MM.1S (cell line): ENCODE data around the gene TTBK1.

Experiments used
- DNase-seq: peaks from one replicate; pipeline ENCODE4 v3.0.0-alpha.2; 2015
- H2AFZ ChIP-seq: fragments of 300-600 bp; sonication (generic); 2 replicates; pipeline ENCODE4 v1.6.0; 2016; ENCODE audit warnings: antibody characterized with exemption, low read length
- H3F3A ChIP-seq: fragments of 300-600 bp; sonication (generic); 2 replicates; pipeline ENCODE4 v1.6.1; 2016; ENCODE audit warnings: mild to moderate bottlenecking, antibody characterized with exemption, low read length, moderate library complexity, mixed read lengths; ENCODE audit not compliant: insufficient read depth
- H3K27ac ChIP-seq: fragments of 300-600 bp; sonication (generic); 2 replicates; pipeline ENCODE4 v1.5.1; 2016; ENCODE audit warnings: mild to moderate bottlenecking, low read length
- H3K27me3 ChIP-seq: fragments of 300-600 bp; sonication (generic); replicated peaks from 2 replicates; pipeline ENCODE4 v1.6.0; 2016; ENCODE audit warnings: low read length; ENCODE audit not compliant: insufficient read depth
- H3K36me3 ChIP-seq: fragments of 300-600 bp; sonication (generic); replicated peaks from 2 replicates; pipeline ENCODE4 v1.6.1; 2016; ENCODE audit warnings: mild to moderate bottlenecking, low read length, mixed read lengths; ENCODE audit not compliant: insufficient read depth
- H3K4me1 ChIP-seq: fragments of 300-600 bp; sonication (generic); 2 replicates; pipeline ENCODE4 v1.6.1; 2016; ENCODE audit warnings: low read length, mixed read lengths
- H3K4me2 ChIP-seq: fragments of 300-600 bp; sonication (generic); 2 replicates; pipeline ENCODE4 v1.6.0; 2016; ENCODE audit warnings: low read depth, low read length
- H3K4me3 ChIP-seq: fragments of 300-600 bp; sonication (generic); 2 replicates; pipeline ENCODE4 v1.5.1; 2016; ENCODE audit warnings: low read length, mixed read lengths
- H3K79me2 ChIP-seq: fragments of 300-600 bp; sonication (generic); 2 replicates; pipeline ENCODE4 v1.6.1; 2016; ENCODE audit warnings: mixed run types, low read length, mixed read lengths
- H3K9ac ChIP-seq: fragments of 300-600 bp; sonication (generic); 2 replicates; pipeline ENCODE4 v1.6.1; 2016; ENCODE audit warnings: low read length, mixed read lengths
- H3K9me2 ChIP-seq: fragments of 300-600 bp; sonication (generic); replicated peaks from 2 replicates; pipeline ENCODE4 v1.6.1; 2016; ENCODE audit warnings: mild to moderate bottlenecking, low read length, mixed read lengths; ENCODE audit not compliant: insufficient read depth
- H3K9me3 ChIP-seq: fragments of 300-600 bp; sonication (generic); replicated peaks from 2 replicates; pipeline ENCODE4 v1.6.1; 2016; ENCODE audit warnings: mild to moderate bottlenecking, low read length, mixed read lengths; ENCODE audit not compliant: insufficient read depth
- H4K20me1 ChIP-seq: fragments of 300-600 bp; sonication (generic); 2 replicates; pipeline ENCODE4 v1.6.1; 2016; ENCODE audit warnings: mild to moderate bottlenecking, low read length, moderate library complexity, mixed read lengths; ENCODE audit not compliant: insufficient read depth
- CTCF ChIP-seq: fragments of 300-600 bp; sonication (generic); IDR thresholded peaks from 2 replicates; pipeline ENCODE4 v1.5.1; 2016; ENCODE audit warnings: antibody characterized with exemption, low read length, mixed read lengths
- EZH2 ChIP-seq: fragments of 300-600 bp; sonication (generic); optimal IDR thresholded peaks from 2 replicates; pipeline ENCODE3; 2017; ENCODE audit warnings: low read depth, mild to moderate bottlenecking, antibody characterized with exemption, low read length, mixed read lengths
- EZH2phosphoT487 ChIP-seq: fragments of 300-600 bp; sonication (generic); IDR thresholded peaks from 2 replicates; pipeline ENCODE4 v1.6.1; 2018; ENCODE audit warnings: antibody characterized with exemption, low read length

Gene TTBK1

GRCh38 chr6:43285832-43286231 lies 42.6 kb downstream of the TTBK1 start:
- H3K9ac ChIP-seq, result no peak overlapping the region
- H3K9me3 ChIP-seq, result no peaks in the 10 kb centered on the region
- no peaks in the 10 kb centered on the region for H3K79me2 ChIP-seq
- no peak overlapping the region for H3K4me3 ChIP-seq
- H3K4me1 ChIP-seq, result no peaks in the 10 kb centered on the region
- TF ChIP-seq CTCF (no peak), EZH2phosphoT487 (no peak), EZH2 (no peak)
- H3K27me3 ChIP-seq, result peaks cover 50% of the 10 kb centered on the region
- no peak overlapping the region for H3K4me2 ChIP-seq
- no peak overlapping the region for H2AFZ ChIP-seq
- no peak overlapping the region for H3K27ac ChIP-seq
- no peaks in the 10 kb centered on the region for H4K20me1 ChIP-seq
- no peaks in the 10 kb centered on the region for H3K36me3 ChIP-seq
- no peaks in the 10 kb centered on the region for H3F3A ChIP-seq
- H3K9me2 ChIP-seq, result no peaks in the 10 kb centered on the region
- DNase-seq, result no peak

- Histone ChIP-seq H3K36me3 (no peaks in the 10 kb centered on the region), H3F3A (no peaks in the 10 kb centered on the region), H3K27me3 (peaks cover 47% of the 10 kb centered on the region), H3K4me1 (no peaks in the 10 kb centered on the region), H3K27ac (no peak overlapping the region), H4K20me1 (no peaks in the 10 kb centered on the region), H3K9me3 (no peaks in the 10 kb centered on the region), H3K4me2 (no peak overlapping the region), H3K4me3 (no peak overlapping the region), H2AFZ (no peak overlapping the region), H3K9me2 (no peaks in the 10 kb centered on the region), H3K79me2 (no peaks in the 10 kb centered on the region), H3K9ac (no peak overlapping the region)
- TF ChIP-seq CTCF, result no peak
- TF ChIP-seq EZH2, result no peak
- no peak for TF ChIP-seq EZH2phosphoT487
- no peak for DNase-seq
These were observed 43.2 kb downstream of the TTBK1 start for GRCh38 chr6:43286456-43286979.

- Histone ChIP-seq H3F3A (no peaks in the 10 kb centered on the region), H3K27me3 (peaks cover 41% of the 10 kb centered on the region), H3K9me2 (no peaks in the 10 kb centered on the region), H4K20me1 (no peaks in the 10 kb centered on the region), H3K4me2 (no peak overlapping the region), H3K27ac (no peak overlapping the region), H2AFZ (no peak overlapping the region), H3K9ac (no peak overlapping the region), H3K36me3 (no peaks in the 10 kb centered on the region), H3K4me3 (no peak overlapping the region), H3K4me1 (no peaks in the 10 kb centered on the region), H3K9me3 (no peaks in the 10 kb centered on the region), H3K79me2 (no peaks in the 10 kb centered on the region)
- DNase-seq, result no peak
- TF ChIP-seq EZH2phosphoT487 (no peak), EZH2 (no peak), CTCF (no peak)
These were observed 43.9 kb downstream of the TTBK1 start for GRCh38 chr6:43286980-43287716.
